ENCODE measurements around the gene NAA40.

Gene NAA40

DNA sequence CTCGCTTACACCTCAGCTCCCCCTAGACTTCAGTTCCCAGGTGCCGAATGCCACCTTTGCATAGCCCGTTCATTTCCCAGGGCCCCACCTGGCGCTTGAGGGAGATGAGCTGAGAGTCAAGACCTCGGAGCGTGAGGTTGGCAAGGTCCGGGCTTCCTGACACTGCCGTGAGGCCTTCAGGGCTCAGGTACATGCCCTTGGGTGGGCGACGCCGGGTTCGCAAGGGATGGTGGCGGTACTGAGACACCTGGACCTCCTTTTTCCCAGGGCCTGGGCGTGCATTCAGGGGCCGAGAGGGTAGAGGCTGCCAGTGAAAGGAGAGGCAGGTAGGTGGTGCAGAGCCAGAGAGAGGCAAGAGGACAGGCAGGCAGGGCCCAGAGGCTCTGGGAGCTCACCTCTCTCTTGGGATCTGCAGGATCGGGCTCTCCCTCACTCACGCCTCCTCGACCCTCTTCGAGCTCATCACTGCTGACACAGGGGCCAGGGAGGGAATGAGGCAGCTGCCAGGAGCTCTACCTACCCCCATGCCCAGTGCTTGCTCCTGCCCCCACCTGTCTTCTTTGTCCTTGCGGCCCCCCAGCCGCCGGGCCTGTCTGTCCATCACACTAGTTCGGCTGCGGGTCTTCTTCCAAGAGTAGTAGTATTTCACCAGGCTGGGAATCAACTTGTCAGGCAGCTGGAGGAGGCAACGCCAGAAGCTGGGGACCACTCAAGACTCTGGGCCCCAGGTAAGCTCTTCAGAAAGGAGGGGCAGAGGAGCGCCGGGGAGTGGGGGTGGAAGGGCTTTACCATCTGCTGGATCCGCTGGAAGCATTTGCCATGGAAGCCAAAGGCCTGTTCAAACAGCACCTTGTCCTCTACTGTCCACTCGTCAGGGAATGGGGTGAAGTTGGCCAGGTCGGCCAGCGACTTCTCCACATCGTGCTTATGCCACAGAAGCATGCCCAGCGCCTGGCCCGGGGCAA lies 24.7 kb upstream of the NAA40 start:
- DNase-seq (ENCODE audit: low spot score), result no peak

DNA sequence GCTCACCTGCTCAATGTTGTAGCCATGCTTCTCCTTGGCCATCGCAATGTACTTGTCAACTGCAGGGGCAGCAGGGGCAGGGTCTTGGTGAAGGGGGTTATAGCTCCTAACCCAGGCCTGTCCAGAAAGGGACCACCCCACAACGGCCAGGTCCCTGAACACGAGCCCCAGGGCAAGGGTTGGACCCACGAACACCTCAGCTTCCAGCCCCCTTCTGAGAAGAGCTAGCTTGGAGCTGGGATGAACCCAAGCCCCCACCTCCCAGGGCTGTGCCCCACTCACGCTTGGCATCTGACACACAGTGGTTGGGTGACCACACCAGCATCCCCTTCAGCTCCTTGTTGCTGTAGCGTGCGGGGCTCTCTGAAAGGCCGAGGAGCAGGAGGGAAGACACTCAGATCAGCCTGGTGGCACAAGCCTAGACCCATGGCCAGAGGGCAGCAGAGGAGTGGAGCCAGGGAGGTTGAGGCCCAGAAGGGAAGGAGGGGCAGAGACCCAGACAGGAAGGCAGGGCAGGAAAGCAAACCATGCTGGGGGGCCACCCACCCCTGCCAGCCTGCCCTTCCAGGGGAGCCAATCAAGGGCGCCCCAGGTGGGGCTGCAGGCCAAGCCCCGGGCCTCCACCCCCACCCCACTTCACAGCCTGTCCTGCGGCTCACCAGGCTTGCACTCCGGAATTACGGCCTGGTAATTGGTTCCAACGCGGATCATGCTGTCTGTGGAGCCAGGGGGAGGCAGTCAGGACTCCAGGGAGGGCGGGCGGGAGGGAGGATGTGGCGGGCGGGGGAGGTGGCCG lies 23.7 kb upstream of the NAA40 start:
- no peak for DNase-seq (ENCODE audit: low spot score)

DNA sequence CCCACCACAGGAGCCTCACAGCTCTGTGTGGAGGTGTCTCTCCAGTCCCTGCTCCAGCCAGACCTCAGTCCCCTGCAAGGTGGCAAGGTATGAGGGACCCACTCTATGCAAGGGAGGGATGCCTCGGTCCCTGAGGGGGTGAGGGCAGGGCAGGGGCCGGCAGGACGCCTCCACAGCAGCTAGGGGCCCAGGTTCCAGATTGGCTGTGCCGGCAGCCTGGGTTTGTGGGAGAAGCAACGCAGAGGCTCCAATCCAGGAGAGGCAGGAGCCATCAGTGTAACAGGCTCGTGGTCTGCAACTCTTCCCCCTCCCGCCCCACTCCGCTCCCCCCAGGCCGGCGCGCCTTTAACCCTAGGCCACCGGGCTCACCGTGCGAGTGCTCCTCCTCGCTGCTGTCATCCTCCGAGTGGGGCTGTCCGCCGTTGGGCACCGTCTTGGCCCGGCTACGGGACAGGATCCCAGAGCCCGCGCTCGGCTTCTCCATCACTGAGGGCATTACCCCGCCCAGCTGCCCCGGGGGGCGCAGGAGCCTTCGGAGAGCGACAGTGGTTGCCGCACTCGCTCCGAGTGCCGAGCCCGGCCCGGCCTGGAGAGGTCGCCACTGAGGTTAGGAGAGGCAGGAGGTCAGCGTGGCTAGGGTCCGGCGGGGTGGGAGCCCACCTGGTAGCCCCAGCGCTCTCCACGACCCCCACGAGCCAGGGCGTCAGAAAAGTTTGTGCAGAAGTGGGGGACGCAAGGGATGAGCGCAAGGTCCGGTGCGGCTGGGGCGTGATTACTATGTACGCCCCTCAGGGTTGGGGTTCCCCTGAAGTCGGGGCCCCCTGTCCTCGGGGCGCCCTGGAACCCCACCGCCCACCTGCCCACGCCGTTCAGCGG lies 22.6 kb upstream of the NAA40 start:
- DNase-seq (ENCODE audit: low spot score), result no peak

DNA sequence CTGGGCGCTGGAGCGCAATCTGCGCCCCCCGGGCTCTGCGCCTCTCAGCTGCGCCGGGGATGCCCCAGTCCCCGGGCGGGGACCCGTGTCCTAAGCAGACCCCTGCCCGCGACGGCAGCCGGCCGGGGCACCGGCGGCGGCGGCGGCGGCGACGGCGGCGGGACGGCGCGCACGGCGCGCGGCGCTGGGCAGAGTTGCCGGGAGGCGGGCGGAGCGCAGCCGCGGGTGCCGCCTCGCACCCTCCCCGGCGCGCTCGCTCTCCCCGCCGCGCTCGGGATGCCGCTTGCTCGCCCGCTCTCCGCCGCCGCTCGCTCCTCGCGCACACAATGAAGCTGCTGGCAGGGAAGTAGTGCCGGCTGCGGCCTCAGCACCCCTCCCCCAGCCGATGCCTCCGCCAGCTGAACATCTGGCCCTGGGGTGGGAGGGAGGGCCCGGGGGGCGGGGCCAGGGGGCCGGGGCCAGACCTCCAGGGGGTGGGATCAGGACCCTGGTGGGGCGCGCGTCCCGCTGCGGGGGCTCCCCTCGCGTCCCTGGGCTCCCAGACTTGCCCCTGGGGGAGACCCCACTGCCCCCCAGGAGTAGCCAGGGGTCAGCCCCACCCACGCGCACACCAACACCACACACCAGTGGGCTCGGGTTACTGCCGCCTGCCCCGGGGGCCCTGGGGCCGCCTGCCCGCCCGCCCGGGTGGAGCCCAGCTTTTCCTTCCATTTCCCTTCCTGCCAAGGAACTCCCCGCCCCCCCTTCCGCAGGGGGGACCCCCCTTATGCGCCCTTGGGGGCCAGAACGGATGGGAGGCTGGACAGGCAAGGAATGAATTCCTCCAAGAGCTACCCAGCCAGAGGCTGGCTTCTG lies 21.7 kb upstream of the NAA40 start, which contains the start of gene RCOR2:
RCOR2 (minus strand) TSS at position 328 of the 855 bp plus-strand sequence. CDS start 708 bp downstream, outside the sequence.
- DNase-seq (ENCODE audit: low spot score), result peak; percentile 52

DNA sequence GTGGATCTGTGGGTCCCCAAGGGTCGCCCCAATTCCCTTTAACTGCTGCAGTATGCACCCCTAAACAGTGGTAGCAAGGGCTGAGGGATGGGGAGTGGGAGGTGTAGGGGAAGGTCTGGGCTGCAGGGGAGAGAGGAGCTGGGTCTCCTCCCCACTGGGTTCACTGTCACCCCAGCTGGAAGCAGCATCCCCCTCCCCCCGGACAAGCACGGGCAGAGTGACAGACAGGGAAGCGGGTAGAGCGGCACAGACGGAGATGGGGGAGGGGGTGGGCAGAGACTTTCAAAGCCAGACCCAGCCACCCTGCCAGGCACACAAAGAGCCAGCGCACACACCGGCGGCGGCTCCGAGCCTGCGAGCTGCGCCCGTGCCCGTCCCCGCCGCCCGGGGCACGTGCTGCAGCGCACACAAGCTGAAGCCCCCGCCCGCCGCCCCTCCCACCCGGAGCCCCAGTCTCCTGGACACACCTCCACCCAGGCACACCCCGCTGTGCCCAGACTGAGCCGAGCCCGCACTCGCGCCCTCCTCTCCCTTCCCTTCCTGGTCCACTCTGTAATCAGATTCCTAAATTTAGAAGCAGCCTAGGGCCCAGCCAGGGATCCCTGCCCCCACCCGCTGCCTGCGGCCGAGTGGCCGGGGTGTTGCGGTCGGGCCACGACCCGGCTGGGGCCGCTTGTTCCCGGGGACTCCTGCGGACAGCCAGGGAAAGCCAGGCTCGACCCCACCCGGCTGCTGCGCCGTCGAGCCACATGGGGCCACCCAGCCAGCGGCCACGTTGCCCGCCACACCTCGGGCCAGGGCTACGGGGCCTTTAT lies 20.9 kb upstream of the NAA40 start:
- DNase-seq (ENCODE audit: low spot score), result no peak

DNA sequence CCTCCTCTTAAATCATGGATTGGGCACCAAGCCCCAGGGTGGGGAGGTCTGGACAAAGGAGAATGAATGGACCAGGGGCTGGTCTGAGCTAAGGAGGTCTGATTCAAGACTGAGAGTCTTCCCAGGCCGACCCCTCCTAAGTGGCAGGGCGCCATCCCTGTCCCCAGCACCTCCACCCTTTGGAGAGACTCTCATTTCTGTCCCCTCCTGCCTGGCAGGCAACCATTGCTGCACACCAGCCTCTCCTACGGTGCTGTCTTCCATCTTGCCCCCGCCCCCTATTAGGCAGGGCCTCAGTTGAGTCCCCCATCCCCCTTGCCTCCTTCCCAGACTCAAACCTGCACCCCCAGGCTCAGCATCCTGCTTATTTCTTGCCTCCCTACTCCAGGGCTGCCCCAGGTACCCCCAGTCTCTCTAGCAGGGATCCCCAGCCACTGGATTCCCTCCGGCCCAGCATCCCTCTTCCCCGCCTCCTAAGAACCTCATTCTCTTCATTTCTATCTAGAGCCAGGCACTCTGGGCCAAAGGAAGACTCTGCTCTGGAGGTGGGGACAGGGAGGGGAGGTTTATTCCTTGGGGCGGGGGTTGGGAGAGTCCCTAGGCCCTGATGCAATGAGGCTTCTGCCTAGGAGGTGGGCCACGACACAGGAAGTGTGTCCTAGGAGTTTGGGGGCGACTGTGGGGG lies 20.2 kb upstream of the NAA40 start:
- no peak for DNase-seq (ENCODE audit: low spot score)

DNA sequence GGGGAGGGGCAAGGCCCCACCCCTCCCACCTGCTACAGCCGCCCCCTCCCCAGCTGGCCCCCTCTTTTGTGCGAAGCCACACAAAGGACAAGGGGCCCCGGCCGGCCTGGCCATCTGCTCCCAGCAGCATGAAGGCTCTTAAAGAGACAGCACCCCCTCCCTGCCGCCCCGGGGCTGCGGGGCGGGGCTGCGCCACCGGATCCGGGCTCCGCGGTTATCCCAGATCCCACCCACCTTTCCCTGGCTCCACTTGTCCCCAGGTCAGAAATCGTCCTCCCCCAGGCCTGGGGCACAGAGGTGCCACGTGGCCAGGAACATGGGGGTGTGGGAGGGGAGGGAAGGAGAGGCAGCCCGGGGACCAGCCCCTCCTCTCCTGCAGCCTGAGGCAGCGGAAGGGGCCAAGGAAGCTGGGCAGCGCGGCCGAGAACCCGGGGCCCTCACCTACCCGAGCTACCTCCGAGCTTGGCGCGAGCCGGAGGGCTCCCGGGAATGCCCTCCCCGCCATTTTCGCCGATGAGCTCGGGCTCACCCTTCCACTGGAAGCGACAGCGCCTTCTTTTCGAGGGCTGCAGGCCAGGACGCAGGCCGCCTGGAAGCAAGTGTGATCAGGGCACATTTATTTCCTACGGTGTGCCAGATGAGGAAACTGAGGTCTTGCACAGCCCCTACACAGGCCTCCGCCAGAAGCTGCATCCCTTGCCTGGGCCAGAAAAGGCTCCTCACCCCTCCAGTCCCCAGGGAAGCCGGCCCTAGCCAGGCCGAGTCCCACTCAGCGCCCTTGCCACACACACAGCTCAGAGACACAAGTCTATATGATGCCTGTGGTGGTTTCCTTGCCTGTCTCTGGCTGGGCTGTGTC lies 19.3 kb upstream of the NAA40 start:
- DNase-seq (ENCODE audit: low spot score), result no peak

DNA sequence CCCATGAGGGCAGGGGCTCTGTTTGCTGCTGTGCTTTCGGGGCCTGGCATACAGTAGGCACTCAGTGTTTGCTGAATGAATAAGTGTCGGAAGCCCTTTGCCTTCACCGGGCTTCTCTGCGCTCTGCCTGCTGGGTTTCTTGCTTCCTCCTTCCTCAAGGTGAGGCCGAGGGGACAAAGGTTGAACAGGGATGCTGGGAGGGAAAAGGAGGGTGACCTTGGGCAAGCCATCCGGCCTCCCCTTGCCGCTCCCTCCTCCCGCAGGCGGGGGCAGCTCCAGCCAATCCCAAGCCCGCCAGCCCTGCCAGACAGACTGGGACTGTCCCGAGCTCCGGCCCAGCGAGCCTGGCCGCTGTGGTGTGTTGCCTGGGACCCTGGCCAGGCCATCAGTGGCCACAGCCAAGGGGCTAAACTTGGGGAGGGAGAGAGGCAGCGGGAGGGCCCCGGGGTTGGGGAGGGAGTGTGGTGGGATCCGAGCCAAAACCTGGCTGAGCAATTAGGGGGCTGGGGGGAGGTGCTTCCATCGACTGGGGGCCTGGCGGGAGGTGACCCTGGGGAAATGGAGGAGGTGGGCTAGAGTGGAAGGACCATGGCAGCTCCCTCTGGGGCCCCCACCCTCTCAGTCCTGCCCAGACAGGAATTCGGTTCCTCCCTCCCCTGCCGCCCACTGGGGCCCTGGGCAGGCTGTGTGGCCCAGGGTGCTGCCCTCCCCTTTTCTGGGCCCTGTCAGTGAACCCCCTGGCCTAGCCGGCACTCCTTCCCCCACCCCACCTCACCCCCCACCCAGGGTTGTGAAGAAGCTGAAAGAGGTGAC lies 18.5 kb upstream of the NAA40 start:
- no peak for DNase-seq (ENCODE audit: low spot score)

DNA sequence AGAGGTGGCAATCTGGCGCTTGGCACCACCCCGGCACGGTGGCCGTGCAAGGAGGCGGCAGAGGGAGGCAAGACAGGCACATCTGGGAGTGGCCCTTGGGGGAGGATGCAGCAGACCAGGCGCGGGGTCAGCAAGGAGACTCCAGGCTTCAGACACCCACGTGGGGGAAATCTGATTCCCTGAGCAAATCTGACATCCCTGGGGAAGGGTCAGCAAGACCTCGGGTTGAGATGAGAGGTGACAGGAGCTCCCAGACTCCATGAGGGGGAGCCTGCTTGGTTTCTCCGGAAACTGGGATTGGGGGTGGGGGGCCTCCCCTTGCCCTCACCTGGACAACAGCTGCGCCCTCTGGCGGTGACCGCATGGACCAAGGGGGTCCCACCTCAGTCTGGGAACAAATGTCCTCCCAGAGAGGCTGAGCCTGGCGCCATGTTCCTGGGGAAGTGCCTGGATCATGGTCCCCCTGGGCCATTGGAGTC lies 17.8 kb upstream of the NAA40 start:
- no peak for DNase-seq (ENCODE audit: low spot score)

DNA sequence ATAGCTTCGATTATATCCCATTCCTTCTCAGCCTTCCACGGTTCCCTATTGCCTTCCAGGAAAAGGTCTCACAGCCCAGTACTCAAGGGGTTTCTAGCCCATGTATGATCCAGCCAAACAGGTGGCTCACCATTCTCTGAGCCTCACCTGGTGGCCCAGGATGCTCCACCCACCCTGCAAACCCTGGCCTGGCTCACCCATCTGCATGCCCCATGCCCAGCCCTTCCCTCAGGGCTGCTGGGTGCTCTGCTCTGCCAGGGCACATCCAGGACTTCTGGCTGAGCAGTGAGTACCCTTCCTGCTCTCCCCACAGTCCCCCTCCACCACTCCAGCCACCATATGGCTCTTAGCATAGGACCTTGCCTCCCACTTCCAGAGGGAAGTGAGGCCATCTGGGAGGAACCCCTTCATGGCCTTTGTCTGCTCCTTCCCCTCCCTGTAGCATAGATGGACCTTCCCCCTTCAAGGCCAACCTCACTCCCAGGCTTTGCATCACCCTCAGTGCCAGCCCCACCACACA lies 16.1 kb upstream of the NAA40 start:
- DNase-seq (ENCODE audit: low spot score), result no peak

DNA sequence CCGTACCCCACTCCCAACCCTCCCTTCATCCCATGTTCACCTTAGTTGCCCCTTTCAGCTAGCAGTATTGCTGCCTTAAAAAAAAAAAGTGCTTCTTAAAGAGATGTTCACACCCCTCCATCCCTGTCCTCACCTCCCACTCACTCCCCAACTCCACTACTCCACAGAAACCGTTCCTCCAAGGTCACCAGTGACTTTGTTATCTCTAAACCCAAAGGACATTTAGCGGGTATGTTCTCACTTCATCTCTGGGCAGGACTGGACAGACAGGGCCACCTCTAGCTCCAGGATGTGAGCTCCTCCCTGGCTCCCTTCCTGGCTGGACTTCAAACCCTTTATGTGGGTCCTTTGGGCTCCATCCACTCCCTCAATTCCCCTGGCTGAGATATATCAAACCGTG lies 15.5 kb upstream of the NAA40 start:
- no peak for DNase-seq (ENCODE audit: low spot score)

DNA sequence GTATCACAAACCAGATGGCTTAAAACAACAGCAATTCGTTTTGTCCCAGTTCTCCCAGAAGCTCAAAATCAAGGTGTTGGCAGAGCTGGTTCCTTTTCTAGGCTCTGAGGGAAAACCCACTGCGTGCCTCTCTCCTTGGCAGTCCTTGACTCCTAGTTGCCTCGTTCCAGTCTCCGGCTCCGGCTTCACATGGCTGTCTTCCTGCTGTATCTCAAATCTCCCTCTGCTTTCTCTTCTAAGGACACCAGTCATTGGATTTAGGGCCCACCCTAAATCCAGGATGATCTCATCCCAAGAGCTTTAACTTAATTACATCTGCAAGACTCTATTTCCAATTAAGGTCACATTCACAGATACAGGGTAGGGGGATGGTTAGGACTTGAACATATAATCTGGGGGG lies 9.2 kb upstream of the NAA40 start:
- no peak for DNase-seq (ENCODE audit: low spot score)

DNA sequence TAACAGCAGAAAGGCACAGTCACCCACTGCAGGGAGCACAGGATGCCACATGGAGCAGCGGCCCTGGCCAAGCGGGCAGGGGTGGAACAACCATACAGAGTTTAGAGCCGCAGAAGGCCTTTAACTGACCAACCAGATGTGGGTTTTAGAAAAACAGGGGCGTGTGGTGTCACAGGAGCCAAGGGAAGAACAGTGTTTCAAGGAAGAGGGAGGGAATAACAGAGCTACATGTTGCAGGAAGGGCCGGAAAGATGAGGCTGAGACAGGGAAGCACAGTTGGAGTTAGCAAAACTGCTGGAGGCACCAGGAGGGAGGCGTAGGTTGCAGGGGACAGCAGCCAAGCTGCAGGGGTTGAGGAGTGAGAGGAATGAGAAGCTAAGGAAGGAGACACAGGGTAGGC lies 7.8 kb upstream of the NAA40 start:
- no peak for DNase-seq (ENCODE audit: low spot score)

DNA sequence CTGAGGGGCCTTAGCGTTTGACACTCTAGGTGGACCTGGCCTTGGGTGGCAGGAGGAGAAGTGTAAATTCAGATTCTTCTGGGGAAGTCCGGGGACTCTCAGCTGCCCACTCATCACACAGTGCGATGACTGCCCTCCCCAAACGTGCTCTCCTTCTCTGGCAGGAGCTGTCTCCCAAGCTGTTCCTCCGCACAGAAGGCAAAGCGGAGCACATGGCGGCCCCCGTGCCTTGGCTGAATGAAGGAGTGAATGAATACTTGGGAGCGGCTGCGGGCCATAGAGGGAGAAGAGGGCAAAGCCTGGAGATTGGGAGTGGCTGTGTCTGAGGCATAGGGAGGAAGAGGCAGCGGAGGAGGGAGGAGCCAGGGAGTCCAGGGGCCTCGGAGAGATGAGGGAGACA lies 6.9 kb upstream of the NAA40 start:
- no peak for DNase-seq (ENCODE audit: low spot score)

DNA sequence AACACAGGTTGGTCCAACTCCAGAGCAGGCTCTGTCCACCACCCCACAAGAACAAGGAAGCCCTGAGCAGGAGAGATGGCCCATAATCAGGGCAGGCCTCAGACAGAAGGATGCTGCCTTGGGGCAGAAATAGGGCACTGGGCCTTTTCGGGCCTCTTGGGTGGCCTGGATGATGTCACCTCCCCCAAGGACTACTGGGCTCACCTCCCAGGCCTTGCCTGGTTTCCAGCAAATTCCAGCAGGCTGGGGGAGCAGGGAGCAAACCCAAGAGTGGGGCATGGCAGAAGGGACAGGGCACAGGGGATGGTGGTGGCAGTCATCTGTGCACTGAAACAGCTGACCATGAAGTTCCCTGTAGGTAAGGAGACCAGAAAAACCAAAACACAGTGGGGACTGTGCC lies 5.3 kb upstream of the NAA40 start:
- no peak for DNase-seq (ENCODE audit: low spot score)

DNA sequence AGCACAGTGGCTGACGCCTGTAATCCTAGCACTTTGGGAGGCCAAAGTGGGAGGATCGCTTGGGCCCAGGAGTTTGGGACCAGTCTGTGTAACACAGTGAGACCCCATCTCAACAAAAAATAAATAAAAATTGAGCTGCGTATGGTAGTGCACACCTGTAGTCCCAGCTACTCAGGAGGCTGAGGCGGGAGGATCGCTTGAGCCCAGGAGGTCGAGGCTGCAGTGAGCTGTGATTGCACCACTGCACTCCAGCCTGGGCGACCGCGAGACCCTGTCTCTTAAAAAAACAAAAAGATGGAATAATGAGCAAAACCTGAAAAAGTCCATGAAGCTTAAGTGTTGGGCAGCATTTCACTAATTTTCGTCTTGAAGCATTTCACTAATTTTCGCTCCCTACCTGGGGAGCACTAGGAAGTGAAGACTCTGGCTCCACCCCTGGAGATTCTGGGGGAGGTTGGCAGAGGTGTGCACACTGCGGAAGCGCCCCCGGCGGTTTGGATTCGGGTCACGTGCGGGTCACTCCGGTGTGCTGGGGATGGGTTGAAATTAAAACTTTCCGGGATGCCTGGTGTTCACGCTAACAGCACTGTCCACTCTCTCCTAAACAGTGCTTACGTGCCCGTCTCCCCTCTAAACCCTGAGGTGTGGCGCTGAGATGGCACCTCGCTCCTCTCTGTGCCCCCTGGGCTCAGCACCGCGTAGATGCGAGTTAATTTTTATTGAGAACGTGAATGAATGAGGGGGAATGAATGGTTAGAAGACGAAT lies 906 bp upstream of the NAA40 start:
- no peak for DNase-seq (ENCODE audit: low spot score)
